A673 (cell line): ENCODE data around the gene POMT2.

Experiments
- CTCF ChIP-seq: fragments of 300-800, 200-600 bp; sonication (generic); conservative IDR thresholded peaks from 2 replicates; pipeline ENCODE4 v1.5.1; 2017; ENCODE audit warnings: low read depth, mild to moderate bottlenecking, antibody characterized with exemption, low read length, moderate library complexity, mixed read lengths
- EZH2 ChIP-seq: fragments of 200-600 bp; sonication (generic); IDR thresholded peaks from 2 replicates; pipeline ENCODE4 v1.6.1; 2017; ENCODE audit warnings: borderline replicate concordance, low read depth, mild to moderate bottlenecking, mixed read lengths, antibody characterized with exemption, low read length; ENCODE audit not compliant: poor library complexity, severe bottlenecking

DNA sequence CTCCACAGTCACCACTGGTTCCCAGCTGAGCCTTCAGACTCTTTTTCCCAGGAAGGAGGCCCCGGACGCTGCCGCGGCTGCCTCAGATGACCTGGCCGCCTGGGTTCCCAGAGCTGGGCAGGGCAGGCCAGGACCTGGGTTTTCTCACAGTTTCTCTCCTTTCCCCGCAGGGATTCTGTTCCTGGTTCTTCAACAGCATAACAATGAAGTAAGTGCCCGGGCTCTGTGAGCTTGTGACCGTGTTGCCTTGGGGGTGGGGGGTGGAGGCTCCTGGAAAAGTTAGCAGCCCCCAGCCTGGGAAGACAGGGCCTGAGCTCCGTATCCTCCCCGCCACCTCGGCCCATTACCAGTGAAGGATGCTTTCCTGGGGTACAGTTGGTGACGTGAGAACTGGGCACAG lies 95.4 kb downstream of the POMT2 start:
- TF ChIP-seq EZH2 (no peak), CTCF (no peak)
